Inflammatory macrophage (primary cell): ENCODE results near the gene GGNBP2.

Source experiments
- DNase-seq, 2 donors: peaks; one replicate each; pipeline ENCODE4 v3.0.0-alpha.2; 2020 to 2022

Gene GGNBP2

DNA sequence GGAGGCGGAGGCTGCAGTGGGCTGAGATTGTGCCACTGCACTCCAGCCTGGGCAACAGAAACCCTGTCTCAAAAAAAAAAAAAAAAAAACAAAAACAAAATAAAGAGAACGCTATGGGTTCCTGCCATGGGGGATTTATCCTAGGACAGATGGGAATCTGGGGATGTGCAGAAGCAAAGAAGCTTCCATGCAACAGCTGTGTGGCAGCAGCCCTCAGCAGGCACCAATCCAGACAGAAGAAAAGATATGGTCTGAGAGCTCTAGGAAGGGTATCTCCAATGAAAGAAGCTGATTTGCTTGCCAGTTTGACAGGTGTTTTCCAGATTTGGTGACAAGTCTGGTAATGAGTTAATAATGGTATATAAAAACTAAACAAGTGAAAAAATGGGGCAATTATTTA is 21.6 kb upstream of the GGNBP2 start:
- no peak for DNase-seq

DNA sequence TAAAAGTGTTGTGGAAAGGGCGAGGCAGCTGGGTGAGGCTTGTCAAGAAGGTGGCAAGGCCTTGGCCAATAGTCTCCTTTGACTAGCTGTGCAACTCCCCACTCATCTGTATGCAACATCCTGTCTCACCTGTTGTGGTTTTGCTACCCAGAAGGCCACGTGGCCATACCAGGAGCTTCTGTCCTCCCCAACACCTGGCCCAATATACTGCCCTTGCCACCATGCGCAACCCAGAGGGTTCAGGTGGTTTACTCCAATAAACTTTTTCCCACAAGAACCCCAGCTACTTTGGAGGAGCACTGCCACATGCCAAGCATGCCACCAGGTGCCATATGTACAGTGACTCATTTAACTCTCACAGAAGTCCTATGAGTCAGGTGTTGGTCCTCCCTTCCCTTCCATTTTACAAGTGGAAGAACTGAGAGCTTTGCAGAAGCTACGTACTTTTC is 20.3 kb upstream of the GGNBP2 start:
- DNase-seq, result no peak

- no peak for DNase-seq
These were observed 19.6 kb upstream of the GGNBP2 start for GRCh38 chr17:36525113-36525512.

DNA sequence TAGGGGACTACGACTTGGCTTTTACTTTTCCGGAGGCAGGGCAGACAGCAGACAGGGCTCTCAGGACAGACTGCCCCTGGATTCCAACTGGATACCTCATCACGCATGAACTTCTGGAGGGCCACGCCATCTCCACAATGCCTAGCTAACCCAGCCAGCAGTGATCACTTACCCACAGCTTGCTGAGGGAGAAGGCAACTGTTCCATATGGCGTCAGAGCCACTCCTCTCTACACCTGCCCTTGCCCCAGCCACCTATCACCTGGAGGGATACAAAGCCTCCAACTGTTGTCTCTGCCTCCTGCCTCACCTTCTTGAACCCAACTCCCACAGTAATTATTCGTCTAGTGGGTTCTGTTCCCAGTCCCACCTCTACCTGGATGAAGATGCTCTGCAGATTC is 18.8 kb upstream of the GGNBP2 start:
- no peak for DNase-seq

DNA sequence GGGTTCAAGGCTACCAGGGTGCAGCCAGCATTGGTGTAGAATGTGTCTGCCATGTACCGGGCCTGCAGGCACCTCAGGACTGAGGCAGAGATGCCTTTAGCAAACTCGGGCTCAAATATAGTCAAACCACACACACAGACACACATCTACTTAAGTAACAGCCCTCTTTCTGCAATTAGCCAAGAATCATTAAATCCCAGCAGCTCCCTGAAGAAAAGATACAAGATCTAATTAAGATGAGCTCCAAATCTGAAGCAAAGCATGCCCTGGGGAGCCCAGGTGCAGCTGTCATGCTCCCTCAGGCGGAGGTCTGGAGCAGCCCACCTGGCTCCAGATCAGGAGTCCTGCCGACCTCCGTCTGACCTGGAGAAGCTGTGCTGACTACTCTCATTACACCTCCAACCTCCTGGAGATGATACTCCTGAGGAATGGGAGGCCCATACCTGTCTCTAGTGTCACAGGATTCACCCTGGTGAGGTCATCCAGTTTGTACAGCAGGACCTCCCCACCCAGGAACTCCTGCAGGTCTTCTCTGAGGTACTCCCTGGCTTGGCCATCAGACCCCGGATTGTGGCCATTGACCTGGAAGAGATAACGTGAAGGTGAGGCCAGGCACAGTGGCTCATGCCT is 17.0 kb upstream of the GGNBP2 start:
- DNase-seq, result no peak

- DNase-seq, result peak in 1 of 2 donors; percentile 10
These were observed 15.6 kb upstream of the GGNBP2 start for GRCh38 chr17:36529121-36529520.

DNA sequence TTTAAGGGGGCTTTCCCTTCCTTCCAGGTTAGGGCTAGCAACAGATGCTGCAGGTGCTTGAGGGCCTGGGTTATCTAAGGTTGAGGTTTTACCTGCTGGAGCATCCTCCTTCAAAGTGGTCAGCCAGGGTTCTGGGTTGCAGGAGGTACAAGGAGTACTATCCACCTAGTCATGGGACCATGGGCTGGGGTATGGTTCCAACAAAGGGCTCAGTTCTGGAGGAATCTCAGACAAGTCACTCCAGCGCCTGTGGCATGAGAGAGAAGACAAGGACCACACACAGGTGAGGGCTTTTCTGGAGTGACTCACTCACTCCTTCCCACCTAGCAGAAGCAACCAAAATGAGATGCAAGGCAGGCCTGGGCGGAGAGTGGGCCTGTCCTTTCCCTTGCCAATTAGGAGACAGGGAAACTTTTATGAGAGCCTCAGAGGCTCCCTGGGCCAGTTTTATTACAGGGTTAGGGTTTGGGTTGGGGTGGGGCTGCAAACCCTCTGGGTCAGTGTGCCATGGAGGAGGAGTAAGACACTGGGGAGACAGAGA is 12.2 kb upstream of the GGNBP2 start:
- DNase-seq, result no peak

DNA sequence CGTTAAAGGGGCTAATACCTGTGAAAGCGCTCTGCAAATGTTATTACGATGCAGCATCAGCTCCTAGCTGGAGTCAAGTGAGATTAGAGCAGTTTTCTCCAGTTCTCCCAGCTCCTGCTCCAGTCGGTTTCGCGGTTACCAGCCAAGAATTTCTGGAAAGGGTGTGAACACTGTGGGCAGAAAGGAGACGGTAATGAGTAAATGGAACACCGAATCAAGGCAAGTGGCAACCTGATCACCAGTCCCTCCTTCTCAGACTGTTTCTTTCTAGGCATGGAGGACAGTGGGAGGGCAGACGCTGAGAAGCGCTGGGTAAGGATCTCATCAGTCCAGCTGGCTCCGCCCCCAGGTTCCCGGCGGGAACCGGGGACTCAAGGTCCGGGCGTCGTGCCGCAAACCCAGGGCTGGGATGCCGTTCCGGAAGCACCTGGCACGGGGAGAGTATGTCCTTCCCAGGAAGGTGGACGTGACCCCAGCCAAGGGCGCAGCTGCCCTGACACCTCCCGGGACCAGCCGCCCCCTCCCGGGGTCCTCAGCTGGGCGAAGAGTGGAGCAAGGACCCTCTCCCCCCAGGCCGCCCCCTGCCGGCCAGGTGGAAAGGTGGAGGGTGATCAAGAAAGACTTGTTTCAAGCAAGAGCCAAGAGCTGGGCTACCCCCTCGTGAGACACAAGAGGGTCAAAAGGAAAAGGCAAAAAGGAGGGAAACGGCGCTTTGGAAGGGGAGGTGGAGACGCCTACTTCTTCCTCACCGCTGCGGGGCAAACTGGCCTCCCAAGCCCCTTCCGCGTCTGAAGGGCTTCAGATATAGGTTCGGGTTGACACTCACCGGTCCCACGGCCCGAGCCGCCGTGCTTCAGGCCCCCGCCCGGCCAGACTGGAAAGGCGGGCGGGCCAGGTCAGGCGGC is 10.5 kb upstream of the GGNBP2 start:
- peak; percentile 27 to 55 for DNase-seq

DNA sequence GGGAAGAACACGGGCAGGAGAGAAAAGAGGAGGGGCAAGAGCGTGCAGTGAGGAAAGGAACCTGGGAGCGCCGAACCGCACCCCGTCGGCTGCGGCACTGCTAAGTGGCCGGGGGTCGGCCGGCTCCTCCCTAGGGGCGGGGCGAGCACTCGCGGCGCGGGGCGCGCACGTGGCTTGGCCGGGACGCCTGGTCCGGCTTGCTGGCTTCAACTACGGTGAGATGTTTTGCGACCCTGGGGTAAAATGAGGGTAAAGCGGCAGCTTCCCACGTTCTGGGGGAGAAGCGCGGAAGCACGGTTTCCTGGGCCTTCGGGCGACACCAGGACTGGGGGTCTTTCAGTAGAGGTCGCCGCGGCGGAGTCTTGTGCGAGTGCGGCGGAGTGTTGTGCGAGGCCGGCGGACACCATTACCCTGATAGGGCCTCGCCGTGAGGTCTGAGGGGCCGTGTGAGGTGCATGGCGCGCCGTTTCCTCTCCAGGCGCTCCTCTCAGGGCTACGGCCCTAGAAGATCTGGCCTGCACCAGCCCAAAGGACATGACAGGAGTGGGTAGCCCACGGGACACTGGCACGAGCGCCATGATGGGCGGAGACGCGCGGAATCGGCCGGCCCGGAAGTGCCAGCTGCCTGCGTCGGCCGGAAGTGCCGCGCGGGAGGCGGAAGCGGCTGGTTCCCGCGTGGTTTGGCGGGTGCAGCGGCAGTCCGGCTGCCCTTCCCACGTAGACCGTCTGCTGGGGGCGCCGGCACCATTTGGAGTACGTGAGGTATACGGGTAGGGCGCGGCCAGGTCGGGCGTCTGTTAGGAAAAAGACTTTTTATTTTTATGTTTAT is 9.7 kb upstream of the GGNBP2 start, which contains the start of the genes MYO19 and PIGW:
Gene MYO19, minus strand, starts transcription at position 29 of the 829 bp plus-strand sequence. CDS start 2,330 bp downstream, outside the sequence.
Gene PIGW, plus strand, starts transcription at position 148 of the 829 bp plus-strand sequence. CDS start 2,115 bp downstream, outside the sequence.
- peak; percentile 92 to 96 for DNase-seq

GRCh38 chr17:36535669-36536081 is 9.0 kb upstream of the GGNBP2 start:
- no peak for DNase-seq

- no peak for DNase-seq
These were observed 4.0 kb upstream of the GGNBP2 start for GRCh38 chr17:36540696-36541095.

- DNase-seq, result no peak
These were observed 2.0 kb upstream of the GGNBP2 start for GRCh38 chr17:36542755-36543154.

GRCh38 chr17:36544044-36544306 is 744 bp upstream of the GGNBP2 start:
- DNase-seq, result peak; percentile 58 to 69

DNA sequence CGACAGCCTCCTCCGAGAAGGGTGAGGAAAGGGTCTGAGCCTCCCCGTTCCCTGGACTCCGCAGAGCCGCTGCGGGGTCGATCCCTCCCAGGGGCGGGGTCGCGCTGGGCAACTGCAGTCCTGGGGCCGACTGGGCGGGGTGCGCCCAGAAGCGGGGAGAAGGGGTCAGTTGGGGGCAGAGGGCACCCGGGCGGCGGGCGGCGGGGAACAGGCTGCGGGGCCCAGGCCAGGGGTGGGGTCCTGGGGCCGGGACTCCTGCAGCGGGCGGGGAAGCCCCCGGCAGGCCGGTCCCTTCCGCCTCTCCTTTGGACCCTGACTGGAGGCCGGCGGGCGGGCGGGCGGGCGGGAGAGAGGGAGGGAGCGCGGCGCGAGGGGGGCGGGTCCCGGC is 352 bp downstream of the GGNBP2 start:
- no peak for DNase-seq

GRCh38 chr17:36545465-36546417 is 1.0 kb downstream of the GGNBP2 start:
- DNase-seq, result peak; percentile 95 to 97

DNA sequence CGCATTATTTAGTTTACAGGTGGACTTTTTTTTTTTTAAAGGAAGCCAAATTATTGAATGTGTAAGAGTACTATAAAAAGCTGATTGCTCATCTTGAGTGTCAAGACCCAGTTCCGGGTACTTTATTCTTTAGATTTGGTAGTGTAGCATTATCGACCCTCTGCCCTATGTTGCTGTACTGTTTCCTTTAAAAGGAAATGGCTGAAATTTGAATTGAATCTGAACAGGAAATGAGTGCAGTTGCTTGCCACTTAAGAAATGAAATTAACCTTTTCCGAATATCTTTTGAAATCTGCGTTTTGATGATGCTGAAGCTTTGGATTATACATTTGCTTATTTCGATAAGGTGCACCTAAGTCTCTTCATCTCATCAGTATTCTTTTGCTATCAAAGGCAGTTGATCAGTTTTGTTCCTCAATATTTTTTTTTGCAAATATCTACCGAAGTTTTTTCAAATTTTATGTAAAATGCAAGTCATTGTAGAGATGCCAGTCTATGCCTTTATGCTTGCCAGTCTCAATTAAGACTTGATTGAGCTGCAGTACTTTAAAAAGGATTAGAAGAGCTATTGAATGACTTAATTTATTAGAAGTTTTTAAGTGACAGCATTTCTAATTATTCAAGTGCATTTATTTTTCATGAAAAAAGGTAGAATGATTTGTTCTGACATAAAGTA is 1.8 kb downstream of the GGNBP2 start:
- DNase-seq, result peak in 1 of 2 donors; percentile 19

DNA sequence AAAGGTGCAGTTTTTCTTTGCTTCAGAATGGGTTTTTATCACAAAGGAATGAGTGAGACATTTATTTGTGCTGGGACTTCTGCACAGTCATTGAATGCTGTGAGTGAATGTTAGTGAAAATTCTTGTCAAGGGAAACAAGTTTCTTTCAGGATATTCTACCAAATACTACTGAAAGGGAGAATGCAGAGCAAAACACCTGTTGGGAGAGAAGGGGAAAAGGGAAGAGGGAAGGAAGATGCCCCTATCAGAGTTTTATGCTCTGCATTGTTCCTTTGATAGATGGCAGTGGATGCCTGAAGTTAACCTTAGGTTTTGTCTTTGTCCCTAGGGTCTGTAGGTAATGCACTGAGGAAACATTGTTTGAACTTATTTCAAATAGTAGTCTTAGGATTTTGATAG is 3.1 kb downstream of the GGNBP2 start:
- DNase-seq, result no peak

DNA sequence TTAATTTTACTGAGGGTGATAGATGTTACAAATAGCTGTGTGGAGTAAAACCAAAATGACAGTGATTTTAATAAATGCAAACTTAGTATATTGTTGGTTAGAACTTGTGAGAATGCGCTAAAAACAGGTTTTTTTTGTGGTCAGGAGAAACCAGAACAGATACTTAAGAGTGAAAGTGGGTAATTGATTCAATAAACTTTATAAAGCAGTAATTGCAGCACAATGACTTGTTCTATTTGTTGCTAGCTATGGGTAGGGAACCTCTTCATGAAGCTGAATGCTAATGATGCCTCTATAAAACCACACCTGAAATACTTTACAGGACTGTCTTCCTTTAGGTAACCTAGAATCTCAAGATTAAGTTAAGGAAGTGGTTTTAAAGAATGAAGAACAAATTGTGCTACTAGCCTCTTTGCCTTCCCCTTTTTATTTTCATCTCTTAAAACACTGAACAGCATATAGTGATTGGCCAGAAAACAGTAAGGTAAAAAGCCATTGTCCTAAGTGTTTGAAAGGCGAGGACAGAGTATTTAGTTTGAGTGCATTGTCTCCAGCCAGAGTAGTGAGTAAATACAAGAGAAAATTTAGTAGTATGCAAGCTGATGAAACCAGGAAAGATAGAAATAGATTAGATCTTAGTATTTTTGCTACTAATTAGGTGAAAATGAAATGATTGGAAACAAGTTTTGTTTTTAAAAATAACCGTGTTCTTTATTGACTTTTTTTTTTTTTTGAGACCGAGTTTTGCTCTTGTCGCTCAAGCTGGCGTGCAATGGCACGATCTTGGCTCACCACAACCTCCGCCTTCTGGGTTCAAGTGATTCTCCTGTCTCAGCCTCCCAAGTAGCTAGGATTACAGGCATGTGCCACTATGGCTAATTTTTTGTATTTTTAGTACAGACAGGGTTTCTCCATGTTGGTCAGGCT is 6.0 kb downstream of the GGNBP2 start:
- peak in 1 of 2 donors; percentile 16 for DNase-seq

- DNase-seq, result no peak
These were observed 8.7 kb downstream of the GGNBP2 start for GRCh38 chr17:36553459-36553858.

DNA sequence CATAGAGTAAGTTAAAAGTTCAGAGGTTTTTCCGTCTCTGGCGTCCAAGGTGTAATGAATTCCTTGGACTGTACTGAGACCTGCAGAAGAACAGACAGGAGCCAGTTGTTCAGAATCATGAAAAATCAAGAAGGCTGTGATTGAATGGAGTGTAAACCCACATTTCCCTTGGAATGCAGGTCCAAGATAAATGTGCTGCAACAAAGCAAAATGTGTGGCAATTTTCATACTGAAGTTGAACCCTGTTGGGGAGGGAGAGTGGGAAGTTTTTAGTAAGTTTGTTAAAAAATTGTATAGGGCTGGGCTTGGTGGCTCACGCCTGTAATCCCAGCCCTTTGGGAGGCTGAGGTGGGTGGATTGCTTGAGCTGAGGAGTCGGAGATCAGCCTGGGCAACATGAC is 21.4 kb downstream of the GGNBP2 start:
- no peak for DNase-seq
